OCI-M2 (cell line): ENCODE results near the gene MAN2A1.

Experiments used
- DNase-seq: peaks from one replicate; lab custom pipeline; 2025; ENCODE audit not compliant: unreplicated experiment; lab: John Stamatoyannopoulos, UW

Gene MAN2A1

DNA sequence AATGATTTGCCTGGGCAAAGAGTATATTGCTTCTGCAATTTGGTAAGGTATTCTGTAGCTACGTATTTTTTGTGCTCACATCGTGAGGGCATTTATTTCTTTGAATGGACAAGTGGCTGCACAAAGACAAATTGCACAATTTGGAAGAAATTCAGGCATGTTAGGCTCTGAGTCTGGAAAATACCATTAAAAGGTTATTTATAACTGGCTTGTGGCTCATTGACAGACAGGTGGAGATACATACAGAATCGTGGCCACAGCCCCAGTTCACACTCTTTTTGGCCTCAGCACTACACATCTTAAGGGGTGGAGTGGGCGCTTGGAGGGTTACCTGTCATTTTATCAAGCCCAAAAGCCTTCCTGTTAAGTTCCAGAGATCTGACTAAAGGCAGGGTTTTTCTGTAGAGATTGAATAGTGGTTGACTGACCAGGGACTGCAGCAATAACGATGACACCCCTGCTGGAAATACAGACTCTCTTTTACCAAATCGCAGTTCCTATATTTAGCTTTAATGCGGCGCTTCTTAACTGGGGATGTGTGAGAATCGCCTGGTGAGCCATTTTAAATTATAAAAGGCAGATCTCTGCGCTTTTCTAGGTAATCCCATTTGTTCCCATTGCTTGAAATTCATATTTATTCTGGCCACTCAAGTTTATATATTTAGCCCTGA is 14.7 kb downstream of the MAN2A1 start:
- no peak for DNase-seq

DNA sequence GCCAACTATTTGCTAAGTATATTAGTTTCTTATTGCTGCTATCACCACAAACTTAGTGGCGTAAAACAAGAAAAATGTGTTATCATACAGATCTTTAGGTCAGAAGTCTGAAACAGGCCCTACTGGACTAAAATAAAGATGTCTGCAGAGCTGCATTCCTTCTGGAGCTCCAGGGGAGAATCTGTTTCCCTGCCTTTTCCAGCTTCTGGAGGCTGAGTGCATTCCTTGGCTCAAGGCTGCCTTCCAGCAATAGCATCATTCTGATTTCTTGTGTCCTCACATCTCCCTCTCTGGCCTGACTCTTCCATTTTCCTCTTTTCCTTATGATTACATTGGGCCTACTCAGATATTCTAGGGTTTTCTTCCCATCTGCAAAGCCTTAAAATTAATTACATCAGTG is 15.9 kb downstream of the MAN2A1 start:
- no peak for DNase-seq

DNA sequence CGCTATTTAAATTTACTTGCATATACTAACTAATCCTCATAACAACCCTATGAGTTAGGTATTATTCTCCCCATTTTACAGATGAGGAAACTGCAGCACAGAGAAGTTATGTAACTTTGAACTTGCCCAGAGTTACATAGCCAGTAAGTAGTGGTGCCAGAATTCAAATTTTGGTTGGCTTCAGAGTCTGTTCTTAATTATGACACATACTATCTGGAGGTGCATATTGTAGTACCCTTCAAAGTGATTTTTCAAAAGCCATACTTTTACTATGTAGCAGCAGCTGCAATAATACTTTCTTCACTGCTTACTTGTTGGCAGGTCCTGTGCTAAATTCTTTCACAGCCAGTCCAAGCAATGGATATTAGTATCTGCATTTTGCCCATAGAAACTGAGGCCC is 16.4 kb downstream of the MAN2A1 start:
- DNase-seq: no peak

DNA sequence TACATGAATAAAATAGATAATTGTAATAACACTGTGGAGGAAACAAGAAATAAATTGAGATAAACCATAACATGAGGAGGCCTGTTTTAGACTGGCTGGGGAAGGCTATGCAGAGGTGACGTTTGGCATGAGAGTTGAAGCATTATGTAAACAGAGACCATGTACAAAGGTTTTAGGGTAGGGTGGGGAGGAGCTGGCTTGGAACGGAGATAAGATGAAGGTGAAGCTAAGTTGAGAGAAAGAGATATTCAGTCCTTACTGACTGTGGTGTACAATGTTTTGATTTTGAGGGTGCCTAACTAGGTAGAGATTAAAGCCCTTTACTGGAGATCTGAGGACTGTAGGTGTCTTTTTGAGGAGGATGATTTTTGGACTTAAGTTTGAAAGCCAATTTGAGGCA is 17.8 kb downstream of the MAN2A1 start:
- no peak for DNase-seq

DNA sequence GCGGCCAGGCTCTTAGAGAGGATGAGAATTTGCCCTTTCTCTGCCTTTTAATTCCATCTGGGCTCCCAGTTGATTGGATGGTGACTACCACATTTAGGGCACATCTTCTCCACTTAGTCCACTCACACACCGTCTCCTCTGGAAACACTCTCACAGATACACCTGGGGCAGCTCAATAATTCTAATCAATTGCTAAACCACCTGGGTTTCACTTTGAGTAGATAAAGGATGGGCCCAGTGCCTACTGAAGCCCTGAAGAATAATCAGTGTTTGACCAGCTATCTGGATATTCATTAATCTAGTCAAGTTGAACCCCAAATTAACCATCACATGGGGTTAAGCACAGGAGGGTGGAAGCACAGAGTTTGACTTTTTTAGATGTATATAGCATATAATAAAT is 19.1 kb downstream of the MAN2A1 start:
- no peak for DNase-seq

DNA sequence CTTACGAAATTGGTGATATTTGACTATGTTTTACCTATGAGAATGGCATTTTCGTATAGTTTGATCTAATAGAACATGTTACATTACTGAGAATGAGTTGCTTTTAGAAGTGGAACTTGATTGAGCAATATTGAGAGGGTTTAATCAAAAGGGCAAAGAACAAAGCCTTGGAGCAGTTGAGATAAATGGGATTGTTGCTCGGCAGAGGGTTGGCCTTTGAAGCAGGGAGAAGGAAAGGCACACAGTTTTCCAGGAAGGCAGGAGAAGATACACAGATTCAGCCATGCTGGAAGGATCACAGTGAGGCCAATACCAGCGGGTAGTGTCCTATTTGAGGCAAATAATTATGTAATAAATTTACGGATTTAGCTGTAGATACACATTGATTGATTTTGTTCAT is 19.5 kb downstream of the MAN2A1 start:
- DNase-seq: no peak

DNA sequence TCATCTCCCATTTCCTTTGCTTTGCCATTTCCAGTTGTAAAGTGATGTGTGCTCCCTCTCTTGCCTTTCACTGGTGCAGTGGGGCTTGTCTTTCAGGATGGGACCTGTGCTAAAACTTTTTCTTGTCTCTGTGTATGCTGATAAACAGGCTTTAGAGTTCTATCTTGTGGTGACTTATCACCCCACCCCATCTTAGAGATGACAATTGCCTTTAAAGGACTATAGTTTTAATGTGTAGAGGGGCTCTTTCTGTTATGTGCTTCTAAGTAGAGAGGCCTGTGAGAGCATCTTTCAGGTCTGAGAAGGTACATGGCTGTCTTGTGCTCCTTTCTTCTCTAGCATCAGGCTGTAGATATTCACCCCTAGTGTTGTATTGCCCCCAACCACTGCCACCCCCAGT is 21.9 kb downstream of the MAN2A1 start:
- DNase-seq: no peak

DNA sequence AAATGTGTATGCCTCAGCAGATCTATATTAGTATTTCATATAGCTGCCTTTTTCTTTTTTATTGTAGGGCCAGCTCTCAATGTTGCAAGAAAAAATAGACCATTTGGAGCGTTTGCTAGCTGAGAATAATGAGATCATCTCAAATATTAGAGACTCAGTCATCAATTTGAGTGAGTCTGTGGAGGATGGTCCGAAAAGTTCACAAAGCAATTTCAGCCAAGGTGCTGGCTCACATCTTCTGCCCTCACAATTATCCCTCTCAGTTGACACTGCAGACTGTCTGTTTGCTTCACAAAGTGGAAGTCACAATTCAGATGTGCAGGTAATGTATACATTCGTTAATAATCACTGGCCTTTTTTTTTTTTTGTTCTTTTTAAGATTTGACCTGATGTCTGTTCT is 23.7 kb downstream of the MAN2A1 start:
- DNase-seq: no peak

DNA sequence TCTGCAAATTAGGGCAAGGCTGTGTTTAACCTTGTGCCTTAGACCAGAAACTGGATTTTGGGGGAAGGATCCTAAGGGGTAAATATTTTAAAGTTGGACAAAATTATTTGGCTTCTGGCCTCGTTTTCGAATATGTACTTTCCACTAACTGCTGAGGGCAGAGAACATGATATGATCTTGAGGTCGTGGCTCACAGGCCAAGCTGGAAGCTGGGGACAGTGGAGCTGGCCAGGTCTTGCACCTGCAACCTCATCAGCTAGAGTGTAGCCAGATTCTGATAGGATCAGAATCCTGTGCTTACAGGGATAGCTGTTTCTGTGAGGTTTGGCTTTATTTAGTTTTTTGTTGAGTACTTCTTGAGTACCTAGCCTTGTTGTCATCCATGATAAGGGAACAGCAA is 24.9 kb downstream of the MAN2A1 start:
- DNase-seq: no peak

DNA sequence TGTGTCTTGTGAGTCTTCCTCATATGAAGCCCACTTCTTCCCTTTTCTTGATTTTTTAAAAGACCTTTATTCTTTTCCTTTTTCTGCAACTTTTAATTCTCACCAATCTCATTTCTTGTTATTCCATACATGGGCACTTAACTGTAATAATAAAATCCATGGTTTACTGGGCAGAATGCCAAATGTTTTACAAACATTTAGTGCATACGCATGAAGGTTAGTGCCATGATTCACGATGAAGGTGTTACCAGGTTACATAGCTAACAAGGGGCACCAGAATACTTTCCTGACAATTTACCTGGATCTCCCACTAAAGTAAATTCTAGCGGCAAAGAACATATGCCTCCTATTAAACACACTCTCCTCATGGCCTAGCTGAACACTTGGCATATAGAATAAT is 28.5 kb downstream of the MAN2A1 start:
- DNase-seq: no peak

DNA sequence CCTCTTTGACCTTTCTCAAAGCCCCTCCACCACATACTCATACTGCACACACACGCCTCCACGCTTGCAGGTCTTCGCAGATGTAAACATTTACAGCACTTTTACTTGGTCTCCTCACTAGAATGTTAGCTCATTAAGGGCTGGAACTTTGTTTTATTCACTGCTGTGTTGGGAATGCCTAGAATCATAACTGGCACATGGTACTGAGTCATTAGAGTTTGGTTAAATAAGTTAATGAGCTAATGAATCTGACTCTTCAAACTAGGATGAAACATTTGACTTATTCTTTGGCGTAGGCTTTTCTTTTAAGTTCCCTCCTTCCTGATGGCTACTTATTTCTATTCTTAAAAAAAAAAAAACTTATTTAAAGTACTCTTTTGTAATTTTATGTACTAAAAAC is 28.9 kb downstream of the MAN2A1 start:
- DNase-seq: no peak

DNA sequence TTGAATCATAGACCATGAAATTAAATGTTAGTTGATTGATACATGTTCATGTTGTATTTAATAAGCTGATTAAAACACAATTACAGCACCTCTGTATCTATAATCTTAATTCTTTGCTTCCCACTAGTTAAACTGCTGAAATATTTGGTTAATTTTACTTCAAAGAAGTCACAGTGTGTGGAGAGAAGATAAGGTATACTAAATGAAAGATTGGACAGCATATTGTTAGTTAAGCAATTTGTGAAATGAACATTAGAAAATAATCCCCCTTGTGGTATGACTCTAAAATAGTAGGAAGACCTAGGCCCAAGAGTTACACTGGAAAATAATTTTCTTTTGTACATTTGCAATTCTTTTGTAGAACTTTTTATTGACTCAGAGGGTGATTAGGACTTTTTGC is 30.3 kb downstream of the MAN2A1 start:
- no peak for DNase-seq

DNA sequence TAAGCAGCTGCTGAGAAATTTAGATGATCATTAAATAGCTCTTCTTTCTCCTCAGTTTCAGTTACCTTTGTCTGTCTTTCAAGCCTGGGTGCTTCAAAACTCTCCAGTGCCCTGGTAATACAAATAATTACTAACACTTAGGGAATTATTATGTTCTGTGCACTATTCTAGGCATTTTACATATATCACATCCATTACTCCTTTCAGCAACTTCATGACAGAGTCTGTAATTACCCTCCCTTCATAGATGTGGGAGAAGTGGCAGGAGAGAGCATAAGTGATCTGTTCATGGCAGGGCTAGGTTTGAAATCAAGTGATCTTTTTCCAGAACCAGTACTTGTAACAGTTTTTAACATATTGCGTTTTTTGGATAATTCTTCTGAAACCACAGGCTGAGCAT is 32.0 kb downstream of the MAN2A1 start:
- DNase-seq: no peak

DNA sequence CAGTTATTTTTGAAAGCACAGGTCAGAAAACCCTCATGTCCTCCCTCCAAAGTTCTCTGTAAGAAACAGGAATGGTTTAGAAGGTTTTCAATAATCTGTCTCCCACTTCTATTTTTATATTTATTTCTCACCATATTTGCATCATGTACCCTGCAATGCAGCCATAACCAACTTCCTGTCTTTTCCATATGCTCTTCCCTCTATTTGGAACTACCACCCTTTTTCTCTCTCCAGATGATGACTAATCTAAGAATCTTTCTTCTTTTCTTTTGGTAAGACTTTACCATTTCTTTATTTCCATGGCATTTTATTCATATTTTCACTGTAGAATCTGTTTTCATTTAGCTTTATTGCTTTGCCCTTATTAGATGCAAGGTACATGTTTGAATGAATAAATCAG is 33.9 kb downstream of the MAN2A1 start:
- DNase-seq: no peak

DNA sequence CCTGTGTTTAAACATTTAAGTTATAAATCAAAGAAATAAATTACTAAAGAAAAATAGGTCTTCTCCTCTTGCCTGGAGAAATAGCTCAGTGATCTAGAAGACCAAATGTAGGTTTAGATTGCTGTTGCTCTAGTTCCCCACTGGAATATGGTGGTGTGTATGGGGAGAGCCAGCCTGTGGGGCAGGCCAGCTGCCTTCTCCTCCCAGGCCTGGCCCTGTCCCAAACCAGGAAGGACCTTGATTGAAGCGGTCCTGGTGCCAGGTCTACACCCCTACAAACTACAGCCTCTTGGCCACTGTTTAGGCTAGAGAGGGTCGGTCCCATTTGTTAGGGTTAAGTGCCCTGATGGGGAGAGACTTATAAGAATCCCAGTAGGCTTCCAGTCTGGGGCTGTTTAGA is 35.4 kb downstream of the MAN2A1 start:
- no peak for DNase-seq

DNA sequence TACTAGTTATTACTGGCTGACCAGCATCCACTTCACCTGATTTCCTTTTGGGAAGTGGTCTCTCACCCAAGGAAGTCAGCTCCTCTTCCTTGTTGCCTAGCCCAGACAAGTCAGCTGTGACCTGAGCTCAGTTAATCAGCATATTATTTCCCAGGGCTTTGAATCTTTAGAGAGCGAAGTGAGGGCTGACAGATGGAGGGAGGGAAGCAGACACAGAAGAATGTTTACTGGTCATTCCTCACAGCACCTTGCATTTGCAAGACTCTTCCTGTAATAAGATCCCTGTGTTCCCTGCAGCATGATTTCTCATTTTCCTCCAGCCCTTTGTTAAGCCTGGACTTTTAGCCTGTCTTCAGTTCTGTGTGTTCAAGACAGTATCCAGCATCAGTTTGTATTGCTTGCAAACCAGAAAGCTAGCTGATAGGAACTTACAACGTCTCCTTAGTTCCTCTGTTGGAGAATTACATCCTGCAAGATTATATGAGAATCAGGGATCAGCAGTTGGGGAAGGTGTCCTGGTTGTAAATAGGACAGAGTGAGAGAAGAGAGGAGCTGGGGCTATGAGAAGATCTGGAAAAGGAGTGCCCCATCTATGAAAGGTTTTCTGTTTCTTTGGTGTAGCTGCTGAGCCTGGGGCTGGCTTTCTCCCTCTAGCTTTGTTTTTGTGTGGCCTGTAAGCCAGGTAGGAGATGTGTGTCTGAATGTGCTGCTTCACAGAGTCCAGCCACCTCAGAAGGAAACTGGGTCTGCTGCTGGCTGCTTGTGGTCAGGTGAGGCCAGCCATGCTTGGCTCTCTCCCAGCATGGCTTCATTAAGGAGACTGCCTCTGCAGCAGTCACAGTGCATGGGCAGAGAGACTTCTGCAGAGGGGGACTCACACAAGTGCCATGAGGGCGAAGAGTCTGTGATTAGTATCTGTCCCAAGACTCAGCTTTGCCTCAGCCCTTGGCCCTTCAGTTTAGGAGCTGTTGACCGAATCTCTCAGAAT is 50.3 kb downstream of the MAN2A1 start:
- no peak for DNase-seq

DNA sequence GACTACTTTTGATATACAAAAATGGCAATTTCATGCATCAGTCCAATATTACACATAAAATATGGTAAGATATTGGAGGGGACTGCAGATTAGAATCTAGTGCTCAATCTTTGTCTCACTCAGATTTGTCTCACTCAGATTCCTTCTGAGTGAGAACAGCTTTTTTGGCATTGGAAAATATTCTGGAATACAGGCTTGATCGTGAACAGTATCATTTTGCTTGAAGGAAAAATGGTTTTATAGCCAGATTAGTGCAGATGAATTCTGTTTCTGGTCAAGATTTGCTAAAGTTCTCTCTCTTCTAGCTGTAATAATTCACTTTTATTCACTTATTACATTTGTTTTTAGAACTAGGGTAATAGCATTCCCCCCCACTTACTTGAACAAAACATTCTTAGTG is 51.2 kb downstream of the MAN2A1 start:
- no peak for DNase-seq

DNA sequence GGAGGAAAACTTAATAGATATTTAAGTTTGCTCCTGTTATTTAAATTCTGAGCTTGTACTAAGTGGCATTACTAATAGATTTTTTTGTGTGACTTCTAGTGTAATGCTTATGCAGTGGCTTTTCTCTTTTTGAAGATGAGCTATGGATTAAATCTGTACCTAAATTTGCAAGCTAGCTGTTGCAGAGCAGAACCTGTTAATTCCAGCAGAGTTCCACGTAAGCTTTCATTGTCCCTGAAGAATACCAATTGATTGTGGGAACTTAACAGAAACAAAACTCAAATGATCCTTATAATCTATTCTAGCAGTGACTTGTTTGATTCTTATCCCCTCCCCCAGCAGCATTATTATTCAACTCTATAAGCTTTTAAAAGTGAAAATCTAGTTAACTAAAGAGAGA is 51.7 kb downstream of the MAN2A1 start:
- DNase-seq: no peak

DNA sequence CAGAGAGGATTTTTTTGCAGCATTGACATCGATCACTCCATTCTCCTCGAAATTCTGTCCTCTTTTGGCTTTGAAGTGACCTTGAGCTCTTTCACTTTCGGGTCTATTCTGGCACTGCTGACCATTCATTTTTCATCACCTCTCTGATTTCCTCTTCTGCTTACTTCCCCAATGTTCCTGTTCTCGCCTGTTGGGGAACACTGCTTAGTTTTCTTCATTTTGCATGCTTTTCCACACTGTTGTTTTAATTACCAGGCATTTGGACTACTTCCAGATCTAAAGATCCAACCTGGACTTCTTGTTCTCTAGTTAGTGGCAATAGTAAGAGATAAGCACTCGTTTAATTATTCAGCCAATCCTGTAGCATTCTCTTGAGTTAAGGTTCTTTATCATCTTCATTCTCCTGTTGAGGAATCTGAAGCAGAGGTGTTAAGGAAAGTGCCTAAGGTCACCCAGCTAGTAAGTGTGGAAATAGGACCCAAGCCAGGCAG is 53.4 kb downstream of the MAN2A1 start:
- no peak for DNase-seq

DNA sequence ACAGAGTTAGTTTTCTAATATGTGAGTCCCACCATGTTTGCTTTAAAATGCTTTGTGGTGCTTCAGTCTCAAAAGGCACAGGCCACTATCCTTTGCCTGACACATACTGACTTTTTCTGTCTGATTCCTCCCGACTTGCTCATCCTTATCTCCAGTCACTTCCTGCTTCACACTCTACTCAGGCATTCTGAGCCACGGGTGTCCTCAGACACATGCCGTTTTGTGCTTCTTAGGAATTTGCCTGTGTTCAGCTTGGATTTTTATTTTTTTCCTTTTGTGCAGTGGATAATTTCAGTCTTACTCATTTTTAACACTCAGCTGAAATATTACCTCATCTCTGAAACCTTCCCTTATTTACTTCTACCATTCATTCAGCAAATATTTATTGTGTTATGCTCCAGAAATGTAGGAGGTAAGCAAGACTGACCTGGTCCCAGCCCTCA is 54.1 kb downstream of the MAN2A1 start:
- no peak for DNase-seq

DNA sequence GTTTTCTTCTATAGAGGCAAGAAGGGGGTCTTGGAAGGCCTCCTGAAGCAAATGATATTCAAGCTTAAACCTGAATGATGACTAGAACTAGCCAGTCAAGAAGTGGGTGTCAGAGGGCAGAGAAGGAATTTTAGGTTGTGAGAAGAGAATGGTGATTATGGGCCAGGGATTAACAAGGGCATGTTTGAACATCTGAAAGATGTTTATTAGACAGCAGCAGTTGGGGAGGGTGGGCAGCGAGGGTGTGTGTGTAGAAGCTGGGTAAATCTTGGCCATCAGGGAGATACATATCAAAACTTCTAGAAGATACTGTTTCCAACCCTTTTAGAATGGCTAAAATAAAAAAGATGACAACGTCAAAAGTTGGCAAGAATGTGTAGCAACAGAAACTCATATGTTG is 54.5 kb downstream of the MAN2A1 start:
- no peak for DNase-seq

DNA sequence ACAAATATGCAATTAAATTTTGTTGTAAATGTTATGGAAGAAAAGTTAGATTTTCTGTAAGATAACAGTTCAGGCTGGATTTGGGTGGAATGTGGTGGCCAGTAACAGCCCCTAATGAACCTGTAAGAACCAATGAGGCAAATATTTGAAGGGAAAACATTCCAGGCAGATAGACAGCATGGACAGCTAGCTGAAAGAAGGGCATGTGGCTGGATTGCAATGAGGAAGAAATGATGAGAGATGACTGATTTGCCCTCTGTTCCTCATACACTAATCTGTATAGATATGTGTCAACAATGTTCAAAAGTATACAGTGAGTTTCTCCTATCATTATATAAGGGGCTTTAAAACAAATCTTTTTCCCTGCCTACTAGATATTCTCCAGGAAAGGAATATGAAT is 58.8 kb downstream of the MAN2A1 start:
- no peak for DNase-seq
